Measurements from ENCODE around the gene SLC25A42.

GRCh38 chr19:19057720-19058119 lies 6.1 kb upstream of the SLC25A42 start:
- TF ChIP-seq CTCF (conservative IDR thresholded peaks at IDR 0.05; ENCODE audit: low read depth, low read length) (no peak), CEBPB (IDR thresholded peaks at IDR 0.05; ENCODE audit: low read depth, low read length) (no peak), MXI1 (IDR thresholded peaks at IDR 0.05; ENCODE audit: borderline replicate concordance, low read depth, low read length) (no peak), MAZ (IDR thresholded peaks at IDR 0.05; ENCODE audit: borderline replicate concordance, low read depth, low read length) (no peak), POLR2A (IDR thresholded peaks at IDR 0.05; ENCODE audit: low read depth, low read length) (no peak), RAD21 (IDR thresholded peaks at IDR 0.05; ENCODE audit: low read length) (no peak), SMC3 (IDR thresholded peaks at IDR 0.05; ENCODE audit: low read depth, low read length) (no peak), CHD1 (IDR thresholded peaks at IDR 0.05; ENCODE audit: low read depth, low read length) (no peak), RFX5 (IDR thresholded peaks at IDR 0.05; ENCODE audit: low read depth, low read length) (no peak), USF2 (IDR thresholded peaks at IDR 0.05; ENCODE audit: low read depth, low read length) (no peak)
